NB4 (cell line): ENCODE results near the gene FBXL17.

Experiments
- DNase-seq: peaks from one replicate; pipeline ENCODE4 v3.0.0; 2010; ENCODE audit warnings: low read depth
- H3K4me3 ChIP-seq: one replicate; pipeline ENCODE4 v1.5.1; 2011; ENCODE audit warnings: mild to moderate bottlenecking, low read depth, low read length, moderate library complexity
- CTCF ChIP-seq: IDR thresholded peaks from one replicate; pipeline ENCODE4 v1.5.1; 2012; ENCODE audit warnings: low read depth, low read length
- MAX ChIP-seq: IDR thresholded peaks from 2 replicates; pipeline ENCODE4 v1.6.1; 2011; ENCODE audit warnings: low read depth, low read length
- MYC ChIP-seq: IDR thresholded peaks from 2 replicates; pipeline ENCODE4 v1.6.1; 2011; ENCODE audit warnings: low read depth, low read length
- POLR2A ChIP-seq: IDR thresholded peaks from 2 replicates; pipeline ENCODE4 v1.6.1; 2011; ENCODE audit warnings: mild to moderate bottlenecking; ENCODE audit not compliant: insufficient read length; ENCODE audit errors: extremely low read depth

FBXL17 gene

GRCh38 chr5:108260117-108260857 lies 121.6 kb downstream of the FBXL17 start:
- H3K4me3 ChIP-seq: no peak overlapping the region
- peak; percentile 81 for DNase-seq
- no peak for TF ChIP-seq MYC
- TF ChIP-seq MAX: no peak
- no peak for TF ChIP-seq POLR2A
- TF ChIP-seq CTCF: peak; percentile 94

GRCh38 chr5:108259306-108259705 lies 122.6 kb downstream of the FBXL17 start:
- DNase-seq: no peak
- TF ChIP-seq MYC (no peak), POLR2A (no peak), MAX (no peak)
- no peak overlapping the region for H3K4me3 ChIP-seq

- H3K4me3 ChIP-seq: no peak overlapping the region
- no peak for DNase-seq
- TF ChIP-seq MAX (no peak), CTCF (no peak), POLR2A (no peak), MYC (no peak)
These were observed 123.9 kb downstream of the FBXL17 start for GRCh38 chr5:108257996-108258395.

GRCh38 chr5:108255468-108255867 lies 126.4 kb downstream of the FBXL17 start:
- no peak for TF ChIP-seq MYC
- TF ChIP-seq POLR2A: no peak
- TF ChIP-seq MAX: no peak
- no peak for TF ChIP-seq CTCF
- H3K4me3 ChIP-seq: no peak overlapping the region
- DNase-seq: no peak

- no peak for TF ChIP-seq MAX
- no peak for TF ChIP-seq MYC
- TF ChIP-seq CTCF: no peak
- no peak for TF ChIP-seq POLR2A
- H3K4me3 ChIP-seq: no peak overlapping the region
- no peak for DNase-seq
These were observed 130.5 kb downstream of the FBXL17 start for GRCh38 chr5:108251350-108251749.

- TF ChIP-seq MYC: no peak
- TF ChIP-seq MAX: no peak
- no peak for TF ChIP-seq POLR2A
- TF ChIP-seq CTCF: no peak
- no peak for DNase-seq
- H3K4me3 ChIP-seq: no peak overlapping the region
These were observed 132.0 kb downstream of the FBXL17 start for GRCh38 chr5:108249785-108250426.
